Fibroblast of pulmonary artery (primary cell): ENCODE data around the gene ABCC6.

Source experiments
- DNase-seq: peaks from one replicate; pipeline ENCODE4 v3.0.0-alpha.2; 2010; ENCODE audit warnings: low read depth
- H3K4me3 ChIP-seq: replicated peaks from 2 replicates; pipeline ENCODE4 v1.5.1; 2011; ENCODE audit warnings: low read depth, mild to moderate bottlenecking, control low read depth, low read length, moderate library complexity
- TF ChIP-seq, protein P1 (sequence below): IDR thresholded peaks from 2 replicates; pipeline ENCODE4 v1.5.1; 2011; ENCODE audit warnings: mild to moderate bottlenecking, control low read depth, low read length, inconsistent platforms; ENCODE audit errors: missing control alignments

The ABCC6 gene

GRCh38 chr16:16190546-16190945 is 32.7 kb downstream of the ABCC6 start:
- TF ChIP-seq, protein P1, sequence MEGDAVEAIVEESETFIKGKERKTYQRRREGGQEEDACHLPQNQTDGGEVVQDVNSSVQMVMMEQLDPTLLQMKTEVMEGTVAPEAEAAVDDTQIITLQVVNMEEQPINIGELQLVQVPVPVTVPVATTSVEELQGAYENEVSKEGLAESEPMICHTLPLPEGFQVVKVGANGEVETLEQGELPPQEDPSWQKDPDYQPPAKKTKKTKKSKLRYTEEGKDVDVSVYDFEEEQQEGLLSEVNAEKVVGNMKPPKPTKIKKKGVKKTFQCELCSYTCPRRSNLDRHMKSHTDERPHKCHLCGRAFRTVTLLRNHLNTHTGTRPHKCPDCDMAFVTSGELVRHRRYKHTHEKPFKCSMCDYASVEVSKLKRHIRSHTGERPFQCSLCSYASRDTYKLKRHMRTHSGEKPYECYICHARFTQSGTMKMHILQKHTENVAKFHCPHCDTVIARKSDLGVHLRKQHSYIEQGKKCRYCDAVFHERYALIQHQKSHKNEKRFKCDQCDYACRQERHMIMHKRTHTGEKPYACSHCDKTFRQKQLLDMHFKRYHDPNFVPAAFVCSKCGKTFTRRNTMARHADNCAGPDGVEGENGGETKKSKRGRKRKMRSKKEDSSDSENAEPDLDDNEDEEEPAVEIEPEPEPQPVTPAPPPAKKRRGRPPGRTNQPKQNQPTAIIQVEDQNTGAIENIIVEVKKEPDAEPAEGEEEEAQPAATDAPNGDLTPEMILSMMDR: no peak
- H3K4me3 ChIP-seq: no peak overlapping the region
- DNase-seq: no peak

- TF ChIP-seq, protein P1: no peak
- no peak overlapping the region for H3K4me3 ChIP-seq
- no peak for DNase-seq
These were observed 33.5 kb downstream of the ABCC6 start for GRCh38 chr16:16189842-16190241.

DNA sequence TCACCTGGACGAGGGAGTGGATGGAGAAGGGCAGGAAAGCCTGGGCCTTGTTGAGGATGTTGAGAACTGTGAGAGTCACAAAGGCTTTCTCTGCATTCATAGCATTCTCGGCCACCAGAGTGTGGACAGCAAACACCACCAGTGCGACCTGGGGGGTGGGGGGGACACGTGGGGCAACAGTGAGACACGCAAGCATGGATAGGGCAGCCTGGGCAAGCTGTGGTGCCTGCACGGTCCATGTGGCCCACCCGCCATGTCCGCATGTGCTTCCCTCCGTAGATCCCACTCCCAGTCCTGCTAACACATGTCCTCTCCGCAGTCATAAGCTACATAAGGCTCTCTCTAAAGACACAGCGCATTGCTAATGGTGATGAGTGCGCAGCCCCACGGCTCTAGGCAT is 34.5 kb downstream of the ABCC6 start:
- H3K4me3 ChIP-seq: no peak overlapping the region
- TF ChIP-seq, protein P1: no peak
- DNase-seq: no peak

- H3K4me3 ChIP-seq: no peak overlapping the region
- TF ChIP-seq, protein P1: no peak
- DNase-seq: no peak
These were observed 36.5 kb downstream of the ABCC6 start for GRCh38 chr16:16186820-16187219.

GRCh38 chr16:16185095-16185494 is 38.2 kb downstream of the ABCC6 start:
- TF ChIP-seq, protein P1: no peak
- H3K4me3 ChIP-seq: no peak overlapping the region
- no peak for DNase-seq

GRCh38 chr16:16184594-16184993 is 38.7 kb downstream of the ABCC6 start:
- TF ChIP-seq, protein P1: no peak
- H3K4me3 ChIP-seq: no peak overlapping the region
- DNase-seq: no peak

GRCh38 chr16:16183562-16183961 is 39.7 kb downstream of the ABCC6 start:
- no peak overlapping the region for H3K4me3 ChIP-seq
- no peak for DNase-seq
- TF ChIP-seq, protein P1: peak; percentile 15
